AG04449 (cell line): Measurements from ENCODE around the gene IFNW1.

Source experiments
- CTCF ChIA-PET: fragments of 350-600 bp; formaldehyde crosslinking; extraction: SDS; loops from one replicate; lab custom pipeline; 2021; ENCODE audit warnings: antibody characterized with exemption; lab: Yijun Ruan, JAX
- POLR2A ChIA-PET: fragments of 400-600, 350-600 bp; formaldehyde crosslinking; extraction: SDS; loops from one replicate; lab custom pipeline; 2020; ENCODE audit warnings: antibody characterized with exemption, inconsistent platforms; lab: Yijun Ruan, JAX
- DNase-seq: peaks from one replicate; pipeline ENCODE4 v3.0.0-alpha.2; 2010; ENCODE audit warnings: low read depth, low spot score
- H3K4me3 ChIP-seq: 2 replicates; pipeline ENCODE4 v1.5.1; 2011; ENCODE audit warnings: low read depth, mild to moderate bottlenecking, control low read depth, low read length
- CTCF ChIP-seq: IDR thresholded peaks from one replicate; pipeline ENCODE4 v1.5.1; 2011; ENCODE audit warnings: mild to moderate bottlenecking, moderate library complexity, low read length, control low read depth, inconsistent platforms; ENCODE audit not compliant: insufficient read depth; ENCODE audit errors: missing control alignments

IFNW1 gene

GRCh38 chr9:21096172-21096900 lies 45.3 kb downstream of the IFNW1 start:
- CTCF ChIA-PET = interaction anchor here (1.2 to 4.7 kb wide), 3 partner anchors 9 to 471 kb away, joined by 4 to 28 read pairs (median 5); no protein-coding TSS in a partner anchor
- peak; percentile 19 for DNase-seq
- POLR2A ChIA-PET = no interaction called here
- no peak for TF ChIP-seq CTCF
- H3K4me3 ChIP-seq = no peak overlapping the region

GRCh38 chr9:21095561-21095960 lies 46.1 kb downstream of the IFNW1 start:
- CTCF ChIA-PET = interaction anchor here (1.2 to 4.7 kb wide), 3 partner anchors 10 to 470 kb away, joined by 4 to 28 read pairs (median 5); no protein-coding TSS in a partner anchor
- POLR2A ChIA-PET = no interaction called here
- no peak for TF ChIP-seq CTCF
- no peak overlapping the region for H3K4me3 ChIP-seq
- no peak for DNase-seq
